HG03103 (cell line): ENCODE data around the gene TUBB4A.
"Not testable (repeated sequence)": the region's sequence is repeated elsewhere in the genome, so short reads cannot be mapped to it uniquely, and the experiment has no call there.

Experiments used
- ATAC-seq: cut with Tn5 transposase; IDR thresholded peaks from one replicate; pipeline ENCODE4 v1.9.1; 2021; ENCODE audit warnings: low read depth; ENCODE audit not compliant: unreplicated experiment

The TUBB4A gene

GRCh38 chr19:6527893-6528543 lies 25.9 kb upstream of the TUBB4A start:
- no peak for ATAC-seq

- no peak for ATAC-seq
Measured at GRCh38 chr19:6524311-6524710, 22.2 kb upstream of the TUBB4A start.

- no peak for ATAC-seq
Measured at GRCh38 chr19:6522712-6523111, 20.6 kb upstream of the TUBB4A start.

GRCh38 chr19:6521718-6522646 lies 19.9 kb upstream of the TUBB4A start:
- peak; percentile 53 for ATAC-seq

GRCh38 chr19:6519289-6519688 lies 17.2 kb upstream of the TUBB4A start:
- ATAC-seq: no peak

- no peak for ATAC-seq
Measured at GRCh38 chr19:6518145-6518911, 16.2 kb upstream of the TUBB4A start.

GRCh38 chr19:6516659-6517291 lies 14.7 kb upstream of the TUBB4A start:
- peak; percentile 41 for ATAC-seq

GRCh38 chr19:6516018-6516658 lies 14.0 kb upstream of the TUBB4A start:
- ATAC-seq: peak; percentile 50

- ATAC-seq: no peak
Measured at GRCh38 chr19:6514926-6515544, 12.9 kb upstream of the TUBB4A start.

GRCh38 chr19:6514089-6514488 lies 12.0 kb upstream of the TUBB4A start:
- no peak for ATAC-seq

- no peak for ATAC-seq
Measured at GRCh38 chr19:6510618-6511017, 8.5 kb upstream of the TUBB4A start.

GRCh38 chr19:6509118-6509971 lies 7.2 kb upstream of the TUBB4A start:
- ATAC-seq: no peak

- not testable (repeated sequence) for ATAC-seq
Measured at GRCh38 chr19:6508028-6508771, 6.1 kb upstream of the TUBB4A start.

GRCh38 chr19:6503407-6504201 lies 1.5 kb upstream of the TUBB4A start:
- no peak for ATAC-seq

- ATAC-seq: no peak
Measured at GRCh38 chr19:6500837-6501739, 1.0 kb downstream of the TUBB4A start.

- no peak for ATAC-seq
Measured at GRCh38 chr19:6499052-6499790, 2.9 kb downstream of the TUBB4A start.
